Measurements from ENCODE around the gene GFI1B.

DNA sequence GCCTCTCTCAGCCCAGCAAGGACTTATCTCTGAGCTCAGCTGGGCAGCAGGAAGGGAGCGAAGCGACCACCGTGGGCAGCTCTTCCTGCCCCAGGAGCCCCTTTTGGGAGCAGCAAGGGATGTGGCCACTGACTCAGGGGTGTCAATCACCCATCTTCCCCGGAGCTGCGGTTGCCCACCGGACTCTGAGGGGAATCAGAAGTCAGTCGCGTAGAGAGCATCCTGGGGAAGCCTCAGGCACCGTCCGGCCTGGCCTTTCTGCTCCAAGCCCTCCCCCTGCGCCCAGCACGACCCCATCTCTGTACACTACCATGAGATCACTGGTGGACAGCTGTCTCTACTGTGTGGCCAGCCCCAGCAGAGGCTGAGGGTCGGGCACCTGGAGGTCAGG lies 24.6 kb downstream of the GFI1B start:
- TF ChIP-seq, protein P1, sequence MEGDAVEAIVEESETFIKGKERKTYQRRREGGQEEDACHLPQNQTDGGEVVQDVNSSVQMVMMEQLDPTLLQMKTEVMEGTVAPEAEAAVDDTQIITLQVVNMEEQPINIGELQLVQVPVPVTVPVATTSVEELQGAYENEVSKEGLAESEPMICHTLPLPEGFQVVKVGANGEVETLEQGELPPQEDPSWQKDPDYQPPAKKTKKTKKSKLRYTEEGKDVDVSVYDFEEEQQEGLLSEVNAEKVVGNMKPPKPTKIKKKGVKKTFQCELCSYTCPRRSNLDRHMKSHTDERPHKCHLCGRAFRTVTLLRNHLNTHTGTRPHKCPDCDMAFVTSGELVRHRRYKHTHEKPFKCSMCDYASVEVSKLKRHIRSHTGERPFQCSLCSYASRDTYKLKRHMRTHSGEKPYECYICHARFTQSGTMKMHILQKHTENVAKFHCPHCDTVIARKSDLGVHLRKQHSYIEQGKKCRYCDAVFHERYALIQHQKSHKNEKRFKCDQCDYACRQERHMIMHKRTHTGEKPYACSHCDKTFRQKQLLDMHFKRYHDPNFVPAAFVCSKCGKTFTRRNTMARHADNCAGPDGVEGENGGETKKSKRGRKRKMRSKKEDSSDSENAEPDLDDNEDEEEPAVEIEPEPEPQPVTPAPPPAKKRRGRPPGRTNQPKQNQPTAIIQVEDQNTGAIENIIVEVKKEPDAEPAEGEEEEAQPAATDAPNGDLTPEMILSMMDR (conservative IDR thresholded peaks at IDR 0.05; ENCODE audit: low read length), result no peak
- TF ChIP-seq EZH2phosphoT487 (IDR thresholded peaks at IDR 0.05; ENCODE audit: borderline replicate concordance), result no peak

Data from Loucy (cell line).